Cardiac septum (tissue), 1 donor: ENCODE measurements around the gene ANKRD13D. TPM values are rescaled to one million over a fixed set of nuclear protein-coding genes. Genes with fewer than 3 reads are reported as not detected.

Experiments
- DNase-seq: peaks from one replicate; pipeline ENCODE4 v3.0.0-alpha.2; 2020; ENCODE audit warnings: low spot score
- intact Hi-C: fragments of 100-400 bp; cut with DNase I; formaldehyde crosslinking; loops from one replicate; pipeline ENCODE4 v1.14.0; 2022
- total RNA-seq: library from RNA; stranded (reverse); fragmentation: NEBNext Ultra II Directional; extraction: Animal tissue kit (Norgen Biotek cat#: 25700); gene quantifications from one replicate; pipeline ENCODE4 v1.2.1, GENCODE V29; 2021
- donor health status: DM: no; HTN: no; CAD: no.

ANKRD13D gene
- total RNA-seq, 1 donor from 2014 or later, result 20.0 TPM

DNA sequence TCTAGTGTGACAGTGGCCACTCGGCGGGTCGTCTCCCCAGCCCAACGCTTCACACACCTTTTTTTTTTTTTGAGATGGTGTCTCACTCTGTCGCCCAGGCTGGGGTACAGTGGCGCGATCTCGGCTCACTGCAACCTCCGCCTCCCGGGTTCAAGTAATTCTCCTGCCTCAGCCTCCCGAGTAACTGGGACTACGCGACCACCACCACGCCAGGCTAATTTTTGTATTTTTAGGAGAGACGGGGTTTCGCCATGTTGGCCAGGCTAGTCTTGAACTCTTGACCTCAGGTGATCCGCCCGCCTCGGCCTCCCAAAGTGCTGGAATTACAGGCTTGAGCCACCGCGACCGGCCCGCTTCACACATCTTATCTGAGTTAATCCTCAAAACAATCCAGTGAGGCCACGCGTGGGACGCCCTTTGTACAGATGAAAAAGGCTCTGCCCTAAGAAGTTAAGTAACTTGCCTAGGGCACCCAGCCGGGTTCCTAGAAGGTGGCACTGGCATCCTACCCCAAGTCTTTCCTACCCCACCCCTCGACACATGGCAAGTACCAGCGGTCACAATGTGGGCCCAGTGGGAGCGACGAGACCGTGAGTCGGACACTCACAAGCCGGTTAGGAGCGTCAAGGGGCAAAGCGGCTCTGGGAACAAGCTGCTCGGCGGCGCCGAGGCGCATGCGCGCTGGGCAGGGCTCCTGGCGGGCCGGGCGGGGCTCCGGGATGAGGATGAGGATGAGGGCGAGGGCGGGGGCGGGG lies 28.0 kb upstream of the ANKRD13D start:
- DNase-seq, result peak; percentile 82
- intact Hi-C loops, result loop anchor here (5.0 kb wide), 1 partner anchor 121 kb away; no protein-coding TSS in a partner anchor

DNA sequence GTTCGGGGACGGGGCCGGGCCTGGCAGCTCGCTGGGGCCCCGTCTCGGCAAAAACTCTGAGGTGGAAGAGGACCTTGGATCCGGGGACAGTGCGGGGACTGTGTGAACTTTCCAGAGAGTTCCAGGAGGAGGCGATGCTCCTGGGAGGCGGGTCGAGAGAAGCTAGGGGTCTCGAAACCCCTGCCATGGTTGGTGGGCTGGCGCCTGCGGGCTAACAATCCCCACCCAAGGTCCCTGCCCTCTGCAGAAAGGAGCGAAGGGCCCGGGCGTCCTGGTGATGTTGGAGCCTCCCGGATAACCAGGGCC lies 27.5 kb upstream of the ANKRD13D start:
- no peak for DNase-seq

DNA sequence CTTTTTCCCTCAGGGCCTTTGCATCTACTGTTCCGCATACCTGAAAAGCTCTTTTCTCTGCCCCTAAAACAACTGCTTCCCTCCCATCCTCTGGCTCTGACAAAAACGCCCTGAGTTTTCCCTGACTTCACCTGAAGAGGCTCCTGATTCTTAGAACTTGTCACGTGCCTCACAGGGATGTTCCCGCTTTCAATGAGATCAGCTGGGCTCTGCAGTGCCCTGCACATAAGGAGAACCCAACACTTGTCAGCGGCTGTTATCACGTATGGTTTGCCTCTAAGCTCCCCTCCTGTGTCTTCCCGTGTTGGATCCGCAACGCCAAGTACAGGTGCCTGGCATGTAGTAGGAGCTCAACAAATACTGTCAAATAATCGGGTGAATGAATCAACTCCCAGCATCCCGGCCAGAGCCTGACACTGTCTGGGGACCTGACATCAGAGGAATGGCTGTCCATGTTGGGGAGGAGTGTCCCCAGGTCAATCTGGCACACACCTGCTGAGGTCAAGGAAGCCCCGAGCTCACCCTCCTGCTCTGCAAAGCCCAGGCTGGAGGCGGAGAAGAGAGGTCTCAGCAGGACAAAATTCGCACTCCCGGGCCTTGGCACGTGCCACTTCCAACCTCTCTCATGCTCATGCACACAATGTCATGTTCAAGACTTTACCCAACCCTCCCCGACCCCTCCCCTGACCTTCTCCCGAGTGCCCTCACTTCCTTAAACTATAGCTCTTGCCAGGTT lies 27.0 kb upstream of the ANKRD13D start:
- DNase-seq, result peak; percentile 69
- intact Hi-C loops, result loop anchor here (1.0 to 5.0 kb wide), 2 partner anchors 55 to 120 kb away; no protein-coding TSS in a partner anchor

More for the DNA sequence above, 27.5 kb upstream of the ANKRD13D start:
- intact Hi-C loops, result loop anchor here (5.0 kb wide), 1 partner anchor 121 kb away; no protein-coding TSS in a partner anchor

DNA sequence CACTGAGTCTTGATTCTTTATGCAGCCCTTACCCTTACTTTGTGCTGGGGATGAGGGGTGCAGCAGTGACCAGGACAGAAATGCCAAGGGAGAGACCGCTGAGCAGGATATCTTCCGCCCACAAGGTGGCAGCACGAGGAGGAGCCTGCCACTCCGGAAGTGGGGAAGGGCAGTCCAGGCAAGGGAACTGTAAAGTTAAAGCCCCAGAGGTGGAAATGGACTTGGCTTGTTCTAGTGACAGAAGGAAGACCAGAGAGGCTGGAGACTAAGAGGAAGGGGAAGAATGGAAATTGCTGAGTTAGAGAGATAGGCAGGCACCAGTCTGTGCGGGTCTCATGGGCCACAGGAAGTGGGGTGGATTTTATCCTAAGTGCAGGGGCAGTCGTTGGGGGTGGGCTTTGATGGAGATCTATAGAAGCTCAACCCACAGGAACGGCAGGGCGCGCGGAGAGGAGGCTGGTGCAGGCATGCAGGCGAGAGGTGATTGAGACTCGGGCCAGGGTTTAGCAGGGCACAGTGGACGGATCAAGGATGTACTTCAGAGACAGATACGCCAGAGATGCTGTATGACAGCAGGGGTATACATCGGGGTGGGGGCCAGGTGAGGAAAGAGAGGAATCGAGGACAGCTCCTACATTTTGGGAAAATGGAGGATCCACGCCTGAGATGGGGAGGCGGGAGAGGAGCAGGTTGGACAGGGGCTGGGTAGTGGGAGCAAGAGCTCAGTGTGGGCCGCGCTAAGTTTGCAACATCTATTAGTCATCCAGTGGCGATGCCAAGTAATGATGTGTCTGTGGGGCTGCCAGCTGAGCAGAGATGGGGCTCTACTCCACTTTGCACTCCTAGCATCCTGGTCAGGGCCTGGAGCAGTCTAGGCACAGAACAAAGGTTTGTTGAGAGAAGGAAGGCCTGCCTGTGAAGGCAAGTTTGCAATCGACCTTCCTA lies 26.1 kb upstream of the ANKRD13D start:
- peak; percentile 92 for DNase-seq
- intact Hi-C loops, result loop anchor here (1.0 to 5.0 kb wide), 2 partner anchors 54 to 119 kb away; no protein-coding TSS in a partner anchor

DNA sequence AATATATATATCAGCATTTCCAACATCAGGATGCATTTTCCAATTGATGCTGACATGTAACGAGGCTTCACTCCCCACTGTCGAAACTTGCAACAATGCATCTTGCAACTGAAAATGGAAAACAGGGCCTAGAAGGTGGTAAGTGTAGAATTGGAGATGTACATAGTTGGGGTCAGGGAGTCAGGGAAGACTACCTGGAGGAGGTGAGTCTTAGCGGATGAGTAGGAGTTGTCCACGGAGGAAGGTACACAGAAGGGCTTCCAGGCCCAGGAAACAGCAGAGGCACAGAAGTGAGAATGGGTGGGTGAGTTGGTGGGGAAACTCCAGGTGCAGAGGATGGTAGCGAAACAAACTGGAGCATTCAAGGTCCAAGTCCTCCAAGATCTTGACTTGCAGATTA lies 24.8 kb upstream of the ANKRD13D start:
- intact Hi-C loops, result loop anchor here (5.0 kb wide), 1 partner anchor 118 kb away; no protein-coding TSS in a partner anchor

DNA sequence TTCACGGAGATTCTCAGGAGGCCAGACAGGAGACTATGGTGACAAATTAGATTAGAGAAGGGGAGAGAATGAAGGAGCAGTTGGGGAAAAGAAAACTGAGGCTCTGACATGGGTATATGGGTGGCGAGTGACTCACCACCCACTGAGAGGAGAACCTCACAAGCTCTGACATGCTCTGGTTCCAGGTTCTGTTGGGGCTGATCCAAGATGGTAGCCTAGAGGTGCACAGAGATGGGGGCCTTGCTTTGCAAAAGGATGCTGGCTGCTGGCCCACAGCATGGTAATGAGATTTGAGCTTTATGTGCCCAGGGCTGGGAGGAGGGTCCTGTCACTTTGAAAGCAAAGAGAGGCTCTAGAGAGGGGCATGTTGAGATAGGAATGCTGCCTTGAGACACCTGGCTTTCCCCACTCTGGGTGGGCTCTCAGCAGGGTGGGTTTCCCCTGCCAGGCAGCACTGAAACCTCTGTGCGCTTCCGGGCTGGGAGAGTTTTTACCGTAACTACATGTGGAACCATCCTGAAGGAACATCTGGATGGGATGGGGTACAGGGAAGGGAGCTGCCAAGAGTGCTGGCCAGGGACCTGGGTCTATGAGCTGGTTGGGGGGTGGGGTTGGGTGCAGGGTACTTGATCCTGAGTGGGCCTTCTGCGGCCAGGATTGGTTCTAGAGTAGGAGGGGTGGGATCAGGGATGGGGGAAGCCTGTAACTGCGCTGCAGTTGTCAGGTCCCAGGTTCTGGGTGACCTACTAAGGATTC lies 24.0 kb upstream of the ANKRD13D start:
- DNase-seq, result peak; percentile 47
- intact Hi-C loops, result loop anchor here (5.0 kb wide), 2 partner anchors 37 to 117 kb away; partner anchors contain the start of gene SSH3

More for the DNA sequence above, 24.8 kb upstream of the ANKRD13D start:
- DNase-seq, result peak; percentile 10

DNA sequence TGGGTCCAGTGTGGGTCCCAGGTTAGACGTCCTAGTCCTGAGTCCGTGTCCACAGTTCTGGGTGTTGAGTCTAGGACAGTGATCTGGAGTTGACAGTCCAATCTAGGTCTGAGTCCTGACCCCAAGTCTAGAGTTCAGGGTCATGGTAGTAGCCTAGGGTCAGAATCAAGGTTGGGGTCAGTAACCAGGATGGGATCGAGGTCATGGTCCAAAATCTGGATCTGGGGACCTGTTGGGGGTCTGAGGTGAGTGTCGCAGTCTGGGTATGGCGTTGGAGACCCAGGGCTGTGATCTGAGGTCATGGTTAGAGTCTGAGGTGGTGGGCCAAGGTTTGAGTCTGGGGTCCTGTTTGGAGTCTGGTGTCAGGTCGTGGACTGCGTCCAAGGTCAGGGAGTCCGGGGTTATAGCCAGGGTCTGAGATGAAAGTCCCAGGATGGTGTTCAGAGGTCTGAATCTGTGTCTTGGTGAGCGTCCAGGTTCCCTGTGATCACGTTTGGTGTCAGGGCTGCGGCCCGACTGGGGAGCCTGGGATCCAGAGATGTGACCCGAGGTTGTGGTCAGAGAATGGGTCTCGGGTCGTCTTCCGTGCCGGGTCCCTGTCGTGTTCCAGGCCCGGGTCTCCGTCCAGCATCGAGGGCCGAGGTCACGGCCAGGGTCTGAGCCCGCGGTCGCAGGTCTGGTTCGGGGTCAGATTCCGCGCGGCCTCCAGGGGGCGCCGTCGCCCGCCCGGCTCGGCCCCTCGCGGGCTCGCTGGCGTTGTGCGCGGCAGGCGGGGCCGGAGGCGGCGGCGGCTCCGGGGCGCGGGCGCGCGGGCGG lies 23.3 kb upstream of the ANKRD13D start:
- intact Hi-C loops, result loop anchor here (1.0 to 5.0 kb wide), 3 partner anchors 23 to 51 kb away; partner anchors contain the start of genes ANKRD13D and SSH3
- peak; percentile 93 for DNase-seq

DNA sequence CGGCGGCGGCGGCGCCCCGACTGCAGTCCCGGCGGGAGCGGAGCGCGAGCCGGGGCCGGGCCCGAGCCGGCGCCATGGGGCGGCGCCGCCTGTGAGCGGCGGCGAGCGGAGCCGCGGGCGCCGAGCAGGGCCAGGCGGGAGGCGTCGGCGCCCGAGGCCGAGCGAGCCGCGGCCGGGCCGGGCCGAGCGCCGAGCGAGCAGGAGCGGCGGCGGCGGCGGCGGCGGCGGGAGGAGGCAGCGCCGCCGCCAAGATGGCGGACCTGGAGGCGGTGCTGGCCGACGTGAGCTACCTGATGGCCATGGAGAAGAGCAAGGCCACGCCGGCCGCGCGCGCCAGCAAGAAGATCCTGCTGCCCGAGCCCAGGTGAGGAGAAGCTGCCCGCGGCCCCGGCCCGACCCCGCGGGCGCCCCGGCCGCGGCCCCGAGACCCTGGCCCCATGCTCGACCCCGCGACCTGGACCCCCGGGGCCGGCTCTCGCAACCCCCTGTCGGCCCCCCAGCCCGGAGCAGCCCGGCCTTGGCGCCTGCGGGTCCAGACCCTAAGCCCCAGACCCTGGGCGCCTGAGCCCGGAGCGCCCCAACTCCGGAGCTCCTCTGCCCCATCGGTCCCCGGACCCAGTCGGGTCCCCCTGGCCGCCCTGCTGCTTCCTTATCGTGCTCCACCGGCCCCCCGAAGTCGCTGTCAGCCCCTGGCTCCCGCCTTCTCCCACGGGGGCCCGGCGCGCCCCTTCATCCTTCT lies 22.5 kb upstream of the ANKRD13D start, which contains the start of gene GRK2:
Gene GRK2, plus strand, starts transcription at position 25 of the 739 bp plus-strand sequence. Its CDS starts 227 bp downstream, at position 252.
- DNase-seq, result peak; percentile 80

DNA sequence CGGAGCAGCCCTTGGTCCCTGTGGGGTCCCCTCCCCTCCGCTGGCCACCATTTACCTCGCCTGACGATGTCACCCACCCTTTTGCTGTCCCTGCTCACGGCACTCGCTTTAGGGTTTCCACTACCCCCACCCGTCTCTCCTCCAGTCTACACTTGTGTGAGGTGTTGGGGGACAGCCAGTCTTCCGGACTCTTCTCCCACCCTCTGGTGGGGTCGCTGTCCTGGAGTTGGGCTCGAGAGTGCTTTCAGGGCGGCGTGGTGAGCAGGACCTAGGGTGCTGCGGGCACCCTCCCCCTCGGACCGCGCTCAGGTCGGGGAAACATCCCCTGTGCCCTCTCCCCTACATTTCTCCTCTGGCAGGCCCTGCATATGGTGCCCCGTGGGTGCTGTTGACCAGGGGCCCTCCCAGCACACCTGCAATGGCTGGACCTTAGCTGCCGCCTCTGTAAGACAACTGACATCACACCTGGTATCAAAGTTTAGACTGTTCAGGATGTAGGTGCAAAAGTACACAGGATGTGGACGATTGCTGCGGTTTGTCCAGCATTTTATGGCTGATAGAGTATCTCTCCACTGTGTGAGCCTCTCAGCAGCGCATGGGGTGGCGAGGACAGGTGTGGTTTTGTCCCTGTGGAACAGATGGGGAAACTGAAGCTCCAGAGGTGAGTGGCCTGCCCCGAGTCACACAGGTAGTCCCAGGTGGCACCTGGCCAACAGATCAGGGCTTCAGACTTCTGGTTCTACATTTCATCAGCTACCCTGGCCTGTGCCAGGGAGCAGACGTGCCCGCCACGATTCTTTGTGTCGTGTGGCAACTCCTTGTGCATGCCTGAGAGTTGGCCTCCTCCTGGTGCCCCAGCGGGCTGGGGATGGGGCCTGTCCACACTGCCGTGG lies 21.7 kb upstream of the ANKRD13D start:
- intact Hi-C loops, result loop anchor here (2.0 to 5.0 kb wide), 2 partner anchors 21 to 35 kb away; partner anchors contain the start of genes ANKRD13D and SSH3
- DNase-seq, result peak; percentile 75

More for the DNA sequence above, 22.5 kb upstream of the ANKRD13D start, which contains the start of gene GRK2:
- intact Hi-C loops, result loop anchor here (1.0 to 5.0 kb wide), 3 partner anchors 22 to 51 kb away; partner anchors contain the start of genes ANKRD13D and SSH3

DNA sequence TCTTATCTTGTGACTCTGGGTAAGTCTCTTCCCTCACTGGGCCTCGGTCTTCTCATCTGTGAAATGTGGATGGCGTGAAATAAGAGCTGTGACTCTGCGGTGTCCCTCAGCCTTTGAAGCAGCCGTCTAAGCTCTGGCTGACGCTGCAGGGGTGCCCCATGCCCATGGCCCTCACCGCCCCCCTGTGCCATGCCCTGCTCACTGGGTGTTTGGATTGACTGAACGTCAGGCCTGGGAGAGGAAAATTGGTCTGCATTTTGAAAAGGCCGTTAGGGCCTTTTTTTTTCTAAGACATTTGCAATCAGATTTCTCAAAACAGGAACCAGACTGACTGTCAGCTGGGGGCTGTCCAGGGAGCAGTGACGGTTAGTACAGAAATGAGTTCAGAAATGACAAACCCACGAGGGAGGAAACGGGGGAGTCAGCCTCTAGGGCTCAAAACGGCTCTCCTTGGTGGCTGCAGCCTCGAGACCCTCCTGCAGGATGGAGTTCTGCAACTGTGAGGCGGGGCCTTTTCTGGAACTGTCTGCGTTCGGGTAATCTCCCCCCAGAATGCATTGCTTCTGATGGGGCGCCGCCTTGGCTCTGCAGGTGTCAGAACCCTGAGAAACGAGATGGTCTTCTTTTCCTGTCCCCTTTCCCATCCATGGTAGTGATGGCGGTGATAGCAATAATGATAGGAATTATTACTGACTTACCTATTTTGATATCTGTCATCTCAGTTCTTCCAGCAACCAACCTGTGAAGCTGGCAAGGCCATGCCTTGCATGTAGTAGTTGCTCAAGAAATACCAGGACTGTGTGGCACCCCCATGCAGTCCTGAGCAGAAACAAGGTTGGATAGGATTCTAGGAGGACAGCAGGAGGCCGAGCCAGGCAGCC lies 20.8 kb upstream of the ANKRD13D start:
- DNase-seq, result peak; percentile 75
- intact Hi-C loops, result loop anchor here (5.0 kb wide), 1 partner anchor 34 kb away; the partner anchor contains the start of gene SSH3

DNA sequence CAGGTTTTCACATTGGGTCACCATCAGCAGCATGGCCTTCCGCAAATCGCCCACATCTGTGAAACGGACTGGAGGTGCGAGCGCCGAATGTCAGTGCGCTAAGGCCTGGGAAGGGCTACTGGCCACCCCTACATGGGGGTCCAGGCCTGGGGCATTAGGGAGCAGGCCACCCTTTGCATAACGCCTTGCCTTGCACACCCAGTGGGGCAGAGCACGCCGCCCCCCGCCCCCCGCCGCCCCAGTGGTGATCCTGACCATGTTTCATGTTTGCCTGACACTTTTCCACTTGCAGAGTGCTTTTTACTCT lies 20.2 kb upstream of the ANKRD13D start:
- DNase-seq, result peak; percentile 72
- intact Hi-C loops, result loop anchor here (5.0 kb wide), 1 partner anchor 33 kb away; the partner anchor contains the start of gene SSH3

DNA sequence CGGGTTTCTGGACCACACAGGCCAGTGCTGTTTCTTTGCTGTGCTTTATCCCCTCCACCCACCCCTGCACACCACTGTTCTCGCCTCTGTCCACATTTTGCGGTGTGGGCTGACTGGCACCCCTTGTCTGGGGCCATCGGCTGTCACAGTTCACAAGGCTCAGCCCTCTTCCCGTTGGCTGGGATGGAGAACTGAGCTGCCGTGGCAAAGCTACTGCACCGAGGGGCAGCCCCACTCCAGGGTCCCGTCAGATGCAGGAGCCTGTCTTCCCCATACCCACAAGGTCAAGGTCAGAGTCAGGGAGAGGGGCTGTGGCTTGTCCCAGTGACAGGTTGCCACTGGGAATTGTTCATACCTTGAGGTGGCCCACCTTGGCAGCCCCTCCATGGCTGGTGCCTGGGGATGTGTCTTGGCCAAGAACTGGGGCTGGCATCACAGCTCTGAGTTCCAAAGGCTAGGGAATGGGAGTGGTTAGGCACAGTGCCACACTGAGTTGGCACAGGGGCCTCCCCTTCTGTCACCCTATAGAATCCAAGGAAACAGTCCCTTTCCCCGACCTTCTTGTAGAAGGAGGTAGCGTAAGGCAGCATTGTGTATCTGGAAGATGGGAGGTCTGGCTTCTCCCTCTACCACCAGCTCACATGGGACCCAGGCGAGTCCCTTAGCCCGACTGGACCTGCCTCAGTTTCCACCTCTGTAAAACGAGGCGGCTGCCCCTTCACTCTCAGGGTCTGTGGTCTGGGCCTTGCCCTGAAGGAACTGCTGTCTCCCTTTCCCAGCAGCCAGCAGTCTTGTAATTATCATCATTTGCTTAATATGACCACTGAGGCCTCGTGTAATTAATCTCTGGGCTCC lies 19.5 kb upstream of the ANKRD13D start:
- peak; percentile 74 for DNase-seq
- intact Hi-C loops, result loop anchor here (5.0 kb wide), 1 partner anchor 33 kb away; the partner anchor contains the start of gene SSH3

DNA sequence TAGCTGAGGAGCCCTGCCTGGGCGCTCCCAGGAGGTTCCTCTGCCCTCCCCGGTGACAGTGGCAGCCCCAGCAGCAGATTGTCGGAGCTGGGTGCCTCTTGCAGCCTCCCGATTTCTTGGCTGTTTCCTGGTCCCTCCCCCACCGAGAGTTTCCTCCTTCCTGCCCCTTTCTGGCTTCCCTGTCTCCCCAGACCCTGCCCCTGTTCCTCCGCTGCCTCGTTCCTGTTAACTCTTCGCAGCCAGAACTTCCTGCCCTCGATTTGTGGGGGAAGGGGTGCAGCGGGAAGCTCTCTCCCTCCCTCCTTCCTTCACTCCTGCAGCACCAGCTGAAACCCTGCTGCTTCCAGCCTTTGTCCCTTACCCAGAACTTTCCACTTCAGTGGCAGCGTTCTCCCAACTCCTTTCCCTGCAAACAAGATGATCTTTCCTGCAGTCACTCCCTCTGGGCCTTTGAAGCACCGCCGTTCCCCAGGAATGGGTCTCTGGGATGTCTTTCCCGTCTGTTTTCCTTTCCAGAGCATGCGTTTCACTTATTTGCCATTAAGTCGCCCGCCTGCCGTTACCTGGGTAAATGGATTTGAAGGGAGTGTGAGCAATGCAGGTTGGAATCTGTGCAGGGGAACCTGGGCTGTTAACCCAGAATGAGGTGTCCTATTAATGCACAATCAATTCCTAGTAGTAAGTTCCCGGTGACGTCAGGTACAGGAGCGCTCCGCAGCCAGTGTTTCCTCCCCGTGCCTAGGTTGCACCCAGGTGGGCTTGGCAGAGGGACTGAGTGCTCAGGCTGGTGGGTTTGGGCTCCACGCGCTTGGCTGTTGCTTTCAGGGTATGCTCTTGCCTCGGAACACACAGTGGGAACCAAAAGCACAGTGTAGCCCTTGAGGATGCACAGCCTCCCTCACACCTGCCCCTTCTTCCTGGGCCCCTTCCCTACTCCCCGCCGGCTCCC lies 18.6 kb upstream of the ANKRD13D start:
- DNase-seq, result peak; percentile 90
- intact Hi-C loops, result no loop called here
